Measurements from ENCODE around the gene PPP4R2. TPM values are rescaled to one million over a fixed set of nuclear protein-coding genes. Genes with fewer than 3 reads are reported as not detected.

PPP4R2 gene
- total and polyA plus RNA-seq, 10 of the 15 experiments (the other 5 are each of a cell fraction or from before 2014, with no cell fraction given): 16.7 to 83.4 (median 38.9) TPM

DNA sequence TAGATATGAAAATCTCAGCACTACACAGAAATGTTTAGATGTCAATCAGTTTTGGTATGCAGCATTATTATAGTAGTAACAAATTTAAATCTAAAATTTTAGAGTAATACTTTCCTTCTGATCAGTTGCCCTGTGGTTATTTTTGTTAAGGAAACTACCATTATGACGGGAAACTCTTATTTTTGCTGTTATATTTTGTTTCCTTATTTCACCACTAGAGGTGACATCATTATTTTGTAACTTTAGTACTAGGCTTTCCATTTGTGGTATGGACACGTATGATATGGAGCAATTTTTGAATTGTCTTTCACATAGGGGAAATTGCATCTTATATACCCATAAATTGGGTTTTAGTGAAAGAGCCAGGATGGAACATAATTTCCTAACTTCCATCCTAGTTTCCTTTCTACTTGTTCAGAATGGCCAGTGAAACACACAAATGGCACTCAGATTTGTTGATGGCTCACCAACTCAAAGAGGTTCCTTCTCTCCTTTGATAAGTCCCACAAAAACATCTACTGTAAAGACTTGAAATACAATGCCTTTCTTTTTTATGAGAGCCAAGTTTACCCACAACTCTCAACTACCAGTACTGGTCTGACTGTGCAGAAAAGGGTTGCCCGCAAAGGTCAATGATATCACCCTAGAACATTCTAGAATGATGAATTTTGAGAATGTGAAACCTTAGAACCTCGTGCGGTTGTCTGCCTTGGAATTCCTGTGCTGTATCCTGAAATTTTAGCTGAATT lies 19.4 kb upstream of the PPP4R2 start (continued):
- TF ChIP-seq, protein P1, sequence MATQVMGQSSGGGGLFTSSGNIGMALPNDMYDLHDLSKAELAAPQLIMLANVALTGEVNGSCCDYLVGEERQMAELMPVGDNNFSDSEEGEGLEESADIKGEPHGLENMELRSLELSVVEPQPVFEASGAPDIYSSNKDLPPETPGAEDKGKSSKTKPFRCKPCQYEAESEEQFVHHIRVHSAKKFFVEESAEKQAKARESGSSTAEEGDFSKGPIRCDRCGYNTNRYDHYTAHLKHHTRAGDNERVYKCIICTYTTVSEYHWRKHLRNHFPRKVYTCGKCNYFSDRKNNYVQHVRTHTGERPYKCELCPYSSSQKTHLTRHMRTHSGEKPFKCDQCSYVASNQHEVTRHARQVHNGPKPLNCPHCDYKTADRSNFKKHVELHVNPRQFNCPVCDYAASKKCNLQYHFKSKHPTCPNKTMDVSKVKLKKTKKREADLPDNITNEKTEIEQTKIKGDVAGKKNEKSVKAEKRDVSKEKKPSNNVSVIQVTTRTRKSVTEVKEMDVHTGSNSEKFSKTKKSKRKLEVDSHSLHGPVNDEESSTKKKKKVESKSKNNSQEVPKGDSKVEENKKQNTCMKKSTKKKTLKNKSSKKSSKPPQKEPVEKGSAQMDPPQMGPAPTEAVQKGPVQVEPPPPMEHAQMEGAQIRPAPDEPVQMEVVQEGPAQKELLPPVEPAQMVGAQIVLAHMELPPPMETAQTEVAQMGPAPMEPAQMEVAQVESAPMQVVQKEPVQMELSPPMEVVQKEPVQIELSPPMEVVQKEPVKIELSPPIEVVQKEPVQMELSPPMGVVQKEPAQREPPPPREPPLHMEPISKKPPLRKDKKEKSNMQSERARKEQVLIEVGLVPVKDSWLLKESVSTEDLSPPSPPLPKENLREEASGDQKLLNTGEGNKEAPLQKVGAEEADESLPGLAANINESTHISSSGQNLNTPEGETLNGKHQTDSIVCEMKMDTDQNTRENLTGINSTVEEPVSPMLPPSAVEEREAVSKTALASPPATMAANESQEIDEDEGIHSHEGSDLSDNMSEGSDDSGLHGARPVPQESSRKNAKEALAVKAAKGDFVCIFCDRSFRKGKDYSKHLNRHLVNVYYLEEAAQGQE (IDR thresholded peaks at IDR 0.05; ENCODE audit: low read depth, low read length): no peak
- TF ChIP-seq TCF3 (IDR thresholded peaks at IDR 0.05; ENCODE audit: borderline replicate concordance, insufficient read depth, low read depth, low read length) (no peak), SP1 (IDR thresholded peaks at IDR 0.05; ENCODE audit: low read depth, low read length) (no peak), ATF7 (IDR thresholded peaks at IDR 0.05; ENCODE audit: low read depth) (peak; percentile 93), NFXL1 (IDR thresholded peaks at IDR 0.05; ENCODE audit: borderline replicate concordance) (no peak), CBX3 (IDR thresholded peaks at IDR 0.05; ENCODE audit: borderline replicate concordance, low read depth) (no peak), BCL11A (IDR thresholded peaks at IDR 0.05; ENCODE audit: low read depth, low read length) (peak; percentile 82), NR2F1 (conservative IDR thresholded peaks at IDR 0.05) (peak; percentile 99), CHD2 (IDR thresholded peaks at IDR 0.05; ENCODE audit: borderline replicate concordance, low read depth, low read length) (no peak), ASH2L (IDR thresholded peaks at IDR 0.05; ENCODE audit: borderline replicate concordance, low read depth) (no peak), KAT2A (conservative IDR thresholded peaks at IDR 0.05; ENCODE audit: control insufficient read depth, low read depth, low read length) (no peak), ETV6 (conservative IDR thresholded peaks at IDR 0.05 in 1 of 2, IDR thresholded peaks at IDR 0.05 in 1 of 2; ENCODE audit: borderline replicate concordance in 1 of 2, low read depth in 1 of 2) (peak in 1 of 2 experiments; percentile 75; a peak in 1 of 4 replicates), NR2C2 (IDR thresholded peaks at IDR 0.05; ENCODE audit: borderline replicate concordance, control insufficient read depth, insufficient read length, low read depth) (no peak), TCF12 (IDR thresholded peaks at IDR 0.05; ENCODE audit: low read depth, low read length) (no peak), GATAD2B (conservative IDR thresholded peaks at IDR 0.05; ENCODE audit: low read depth) (0 out of 2 replicates have a peak, but pooled peaks have one; percentile 65), NFIC (IDR thresholded peaks at IDR 0.05; ENCODE audit: low read depth, low read length) (peak; percentile 97; the same call in 1 of the 2 replicates)
- TF ChIP-seq, protein P2, sequence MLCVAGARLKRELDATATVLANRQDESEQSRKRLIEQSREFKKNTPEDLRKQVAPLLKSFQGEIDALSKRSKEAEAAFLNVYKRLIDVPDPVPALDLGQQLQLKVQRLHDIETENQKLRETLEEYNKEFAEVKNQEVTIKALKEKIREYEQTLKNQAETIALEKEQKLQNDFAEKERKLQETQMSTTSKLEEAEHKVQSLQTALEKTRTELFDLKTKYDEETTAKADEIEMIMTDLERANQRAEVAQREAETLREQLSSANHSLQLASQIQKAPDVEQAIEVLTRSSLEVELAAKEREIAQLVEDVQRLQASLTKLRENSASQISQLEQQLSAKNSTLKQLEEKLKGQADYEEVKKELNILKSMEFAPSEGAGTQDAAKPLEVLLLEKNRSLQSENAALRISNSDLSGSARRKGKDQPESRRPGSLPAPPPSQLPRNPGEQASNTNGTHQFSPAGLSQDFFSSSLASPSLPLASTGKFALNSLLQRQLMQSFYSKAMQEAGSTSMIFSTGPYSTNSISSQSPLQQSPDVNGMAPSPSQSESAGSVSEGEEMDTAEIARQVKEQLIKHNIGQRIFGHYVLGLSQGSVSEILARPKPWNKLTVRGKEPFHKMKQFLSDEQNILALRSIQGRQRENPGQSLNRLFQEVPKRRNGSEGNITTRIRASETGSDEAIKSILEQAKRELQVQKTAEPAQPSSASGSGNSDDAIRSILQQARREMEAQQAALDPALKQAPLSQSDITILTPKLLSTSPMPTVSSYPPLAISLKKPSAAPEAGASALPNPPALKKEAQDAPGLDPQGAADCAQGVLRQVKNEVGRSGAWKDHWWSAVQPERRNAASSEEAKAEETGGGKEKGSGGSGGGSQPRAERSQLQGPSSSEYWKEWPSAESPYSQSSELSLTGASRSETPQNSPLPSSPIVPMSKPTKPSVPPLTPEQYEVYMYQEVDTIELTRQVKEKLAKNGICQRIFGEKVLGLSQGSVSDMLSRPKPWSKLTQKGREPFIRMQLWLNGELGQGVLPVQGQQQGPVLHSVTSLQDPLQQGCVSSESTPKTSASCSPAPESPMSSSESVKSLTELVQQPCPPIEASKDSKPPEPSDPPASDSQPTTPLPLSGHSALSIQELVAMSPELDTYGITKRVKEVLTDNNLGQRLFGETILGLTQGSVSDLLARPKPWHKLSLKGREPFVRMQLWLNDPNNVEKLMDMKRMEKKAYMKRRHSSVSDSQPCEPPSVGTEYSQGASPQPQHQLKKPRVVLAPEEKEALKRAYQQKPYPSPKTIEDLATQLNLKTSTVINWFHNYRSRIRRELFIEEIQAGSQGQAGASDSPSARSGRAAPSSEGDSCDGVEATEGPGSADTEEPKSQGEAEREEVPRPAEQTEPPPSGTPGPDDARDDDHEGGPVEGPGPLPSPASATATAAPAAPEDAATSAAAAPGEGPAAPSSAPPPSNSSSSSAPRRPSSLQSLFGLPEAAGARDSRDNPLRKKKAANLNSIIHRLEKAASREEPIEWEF (IDR thresholded peaks at IDR 0.05; ENCODE audit: insufficient replicate concordance, low read depth, low read length): no peak
- TF ChIP-seq, protein P3, sequence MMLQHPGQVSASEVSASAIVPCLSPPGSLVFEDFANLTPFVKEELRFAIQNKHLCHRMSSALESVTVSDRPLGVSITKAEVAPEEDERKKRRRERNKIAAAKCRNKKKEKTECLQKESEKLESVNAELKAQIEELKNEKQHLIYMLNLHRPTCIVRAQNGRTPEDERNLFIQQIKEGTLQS (IDR thresholded peaks at IDR 0.05; ENCODE audit: borderline replicate concordance, extremely low read depth, low read depth, low read length): no peak
- TF ChIP-seq, protein P4, sequence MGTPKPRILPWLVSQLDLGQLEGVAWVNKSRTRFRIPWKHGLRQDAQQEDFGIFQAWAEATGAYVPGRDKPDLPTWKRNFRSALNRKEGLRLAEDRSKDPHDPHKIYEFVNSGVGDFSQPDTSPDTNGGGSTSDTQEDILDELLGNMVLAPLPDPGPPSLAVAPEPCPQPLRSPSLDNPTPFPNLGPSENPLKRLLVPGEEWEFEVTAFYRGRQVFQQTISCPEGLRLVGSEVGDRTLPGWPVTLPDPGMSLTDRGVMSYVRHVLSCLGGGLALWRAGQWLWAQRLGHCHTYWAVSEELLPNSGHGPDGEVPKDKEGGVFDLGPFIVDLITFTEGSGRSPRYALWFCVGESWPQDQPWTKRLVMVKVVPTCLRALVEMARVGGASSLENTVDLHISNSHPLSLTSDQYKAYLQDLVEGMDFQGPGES (IDR thresholded peaks at IDR 0.05): no peak
